HG02973 (cell line): ENCODE data around the gene VAPB.

Source experiments
- ATAC-seq: cut with Tn5 transposase; IDR thresholded peaks from one replicate; pipeline ENCODE4 v1.9.1; 2021; ENCODE audit warnings: moderate library complexity; ENCODE audit not compliant: unreplicated experiment

VAPB gene

DNA sequence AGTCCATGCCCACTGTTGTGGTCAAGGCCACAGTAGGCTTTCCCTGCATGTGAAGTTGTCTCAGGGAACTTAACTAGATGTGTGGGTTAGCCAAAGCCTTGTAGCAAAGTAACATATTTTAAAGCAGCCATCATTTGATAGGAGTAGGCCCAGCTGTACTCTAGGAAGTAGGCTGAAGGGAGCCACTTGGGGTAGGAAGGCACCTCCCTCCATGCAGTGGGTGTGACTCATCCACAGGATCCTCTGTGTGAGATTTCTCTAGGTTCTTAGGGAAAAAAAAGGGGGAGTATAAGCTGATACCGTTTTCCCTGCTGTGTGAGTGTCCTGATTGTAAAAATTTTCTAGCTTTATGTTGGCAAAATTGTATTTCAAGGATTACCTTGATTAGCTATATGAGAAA lies 44.7 kb downstream of the VAPB start:
- no peak for ATAC-seq

DNA sequence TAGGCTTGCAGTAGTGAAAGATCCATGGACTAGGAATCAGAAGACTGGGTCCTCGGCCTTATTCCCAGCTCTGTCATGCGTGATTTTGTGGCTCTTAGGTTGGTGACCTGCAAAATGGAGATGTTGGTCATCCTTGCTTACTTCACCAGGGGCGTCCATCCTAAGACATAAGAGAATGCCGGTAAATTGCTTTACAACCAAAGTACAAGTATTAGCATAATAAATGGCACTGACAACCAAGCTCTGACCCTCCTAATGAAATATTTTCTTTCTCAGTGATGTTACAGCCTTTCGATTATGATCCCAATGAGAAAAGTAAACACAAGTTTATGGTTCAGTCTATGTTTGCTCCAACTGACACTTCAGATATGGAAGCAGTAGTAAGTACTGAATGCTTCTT lies 45.3 kb downstream of the VAPB start:
- ATAC-seq, result no peak

GRCh38 chr20:58435237-58435636 lies 46.2 kb downstream of the VAPB start:
- ATAC-seq, result no peak

- ATAC-seq, result no peak
Measured at GRCh38 chr20:58436868-58437645, 48.0 kb downstream of the VAPB start.

GRCh38 chr20:58438970-58439808 lies 50.2 kb downstream of the VAPB start:
- no peak for ATAC-seq

- ATAC-seq, result no peak
Measured at GRCh38 chr20:58440021-58440767, 51.2 kb downstream of the VAPB start.

DNA sequence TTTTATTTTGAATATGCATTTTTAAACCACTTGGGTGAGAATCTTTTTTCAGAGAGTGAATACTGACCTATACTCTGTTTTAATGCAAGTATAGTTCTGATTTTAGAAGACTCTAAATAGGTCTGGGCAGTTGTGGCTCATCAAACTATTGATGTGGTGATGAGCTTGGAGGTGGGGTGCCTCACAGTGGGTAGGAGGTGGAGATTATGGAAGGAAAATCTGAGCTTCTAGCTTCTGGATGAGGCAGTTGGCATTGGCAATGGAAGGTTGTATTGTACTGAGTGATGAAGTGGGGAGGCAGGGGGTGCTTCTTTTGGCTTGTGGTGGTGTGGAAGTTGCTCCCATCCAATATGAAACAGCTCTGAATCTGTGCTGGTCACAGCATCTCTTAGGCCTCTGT lies 52.7 kb downstream of the VAPB start:
- no peak for ATAC-seq

GRCh38 chr20:58444746-58445255 lies 55.8 kb downstream of the VAPB start:
- ATAC-seq, result no peak

- no peak for ATAC-seq
Measured at GRCh38 chr20:58446264-58446959, 57.4 kb downstream of the VAPB start.

DNA sequence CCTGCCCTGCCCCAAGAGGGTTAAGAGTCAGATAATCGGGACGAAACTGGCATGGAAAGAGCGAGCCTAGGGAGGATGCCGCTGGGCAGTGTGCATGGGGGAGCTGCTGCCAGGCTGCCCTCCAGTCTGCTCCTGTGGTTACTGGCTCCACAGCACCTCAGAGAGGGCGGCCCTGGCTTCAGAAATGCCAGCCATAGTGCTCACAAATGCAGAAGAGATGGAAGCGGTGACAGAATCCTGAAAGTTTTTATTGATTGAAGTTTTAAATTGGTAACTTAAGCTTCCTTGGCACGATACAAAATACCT lies 57.9 kb downstream of the VAPB start:
- no peak for ATAC-seq

- no peak for ATAC-seq
Measured at GRCh38 chr20:58447511-58448391, 58.7 kb downstream of the VAPB start.

- ATAC-seq, result no peak
Measured at GRCh38 chr20:58448958-58449357, 59.9 kb downstream of the VAPB start.

DNA sequence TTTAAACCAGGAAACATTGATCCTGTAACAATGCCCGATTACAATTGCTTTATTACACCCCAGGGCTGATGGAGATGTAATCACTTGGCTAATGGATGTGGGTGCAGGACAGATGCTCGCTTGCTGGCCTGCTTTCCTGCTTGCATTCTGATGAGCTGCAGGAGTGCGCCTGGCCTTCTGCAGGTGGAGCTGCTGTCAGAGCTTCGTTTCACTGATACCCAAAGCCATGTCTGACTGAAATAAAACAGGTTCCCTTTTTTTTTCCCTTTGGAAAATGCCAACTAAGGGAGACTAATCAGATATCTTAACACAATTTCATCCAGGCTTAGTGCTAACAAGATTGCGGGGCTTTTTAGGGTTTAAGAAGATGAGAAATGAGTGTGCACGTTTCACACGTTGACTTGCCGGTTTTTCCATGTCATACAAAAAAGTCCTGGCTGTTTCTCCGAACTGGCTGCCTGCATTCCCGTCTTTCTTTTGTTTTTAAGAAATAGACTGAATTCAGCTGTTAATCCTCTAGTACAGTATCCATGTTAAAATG lies 60.7 kb downstream of the VAPB start:
- ATAC-seq, result no peak

DNA sequence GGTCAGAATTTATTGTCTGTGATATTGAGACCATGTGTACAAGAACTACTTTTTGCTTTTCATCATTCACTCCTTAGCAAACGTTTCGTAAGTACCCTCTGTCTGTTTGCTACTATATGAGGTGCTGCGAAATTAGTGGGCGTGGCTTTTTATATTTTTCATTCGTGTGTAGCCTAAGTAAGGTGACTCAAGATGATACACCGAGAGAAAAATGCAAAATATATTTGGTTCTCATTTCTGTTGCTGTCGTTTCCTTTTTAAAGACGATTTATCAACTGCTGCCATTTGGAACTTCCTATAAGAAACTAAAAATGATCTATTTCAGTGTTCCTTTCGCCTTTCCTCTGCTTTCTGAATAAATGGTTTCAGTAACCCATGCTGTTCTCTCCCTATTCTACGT lies 61.2 kb downstream of the VAPB start:
- ATAC-seq, result no peak

DNA sequence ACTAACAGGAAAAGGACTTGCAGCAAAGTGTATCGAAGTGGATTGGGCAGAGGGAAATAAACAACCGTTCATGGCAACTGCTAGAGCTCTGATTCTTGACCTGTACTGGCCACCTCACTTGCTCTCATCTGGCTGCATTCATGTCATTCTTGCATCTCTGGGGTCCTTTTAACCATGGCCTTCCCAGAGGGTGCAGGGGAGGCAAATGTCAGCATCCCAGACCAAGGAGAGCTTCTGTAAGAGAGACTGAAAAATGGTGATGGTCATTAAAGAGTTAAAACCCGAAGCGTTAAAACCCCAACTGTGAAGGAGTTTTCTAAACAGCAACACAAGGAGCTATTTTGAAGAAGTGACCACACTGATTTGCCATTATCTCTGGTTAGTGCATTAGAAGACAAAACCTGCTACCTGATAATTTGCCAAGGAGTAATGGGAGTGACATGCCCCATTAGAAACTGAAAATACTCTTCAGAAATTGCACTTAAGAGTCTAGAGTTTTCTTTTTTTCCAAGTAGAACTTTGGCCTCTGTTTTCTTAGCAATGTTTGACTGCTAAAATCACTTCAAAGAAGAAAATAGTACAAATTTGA lies 63.7 kb downstream of the VAPB start:
- no peak for ATAC-seq

DNA sequence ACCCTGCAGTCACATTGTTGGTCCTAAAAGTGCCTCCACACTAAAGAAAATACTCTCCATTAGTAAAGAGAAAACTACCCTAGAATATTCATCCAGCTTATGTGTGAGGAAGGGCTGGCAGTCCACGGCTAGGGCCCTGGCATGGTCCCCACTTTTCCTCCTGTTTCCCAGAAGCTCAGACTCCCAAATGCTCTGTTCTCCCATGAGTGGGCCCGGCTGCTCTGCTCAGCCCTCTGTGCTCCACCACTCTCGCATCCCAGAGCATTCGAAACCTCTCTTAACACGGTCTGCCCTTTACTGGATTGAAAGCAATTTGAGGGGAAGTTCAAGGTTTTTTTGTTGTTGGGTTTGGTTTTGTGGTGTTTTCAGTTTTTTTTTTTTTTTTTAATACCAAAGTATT lies 64.4 kb downstream of the VAPB start:
- ATAC-seq, result no peak

GRCh38 chr20:58454460-58454859 lies 65.4 kb downstream of the VAPB start:
- ATAC-seq, result no peak

- no peak for ATAC-seq
Measured at GRCh38 chr20:58457083-58457695, 68.2 kb downstream of the VAPB start.
